Measurements from ENCODE around the gene FOSB. TPM values are rescaled to one million over a fixed set of nuclear protein-coding genes. Genes with fewer than 3 reads are reported as not detected.
A peak's percentile ranks its signal among the peaks of the same experiment; 100 is the strongest.

FOSB gene
- total and polyA plus RNA-seq, 9 of the 15 experiments (the other 6 are each of a cell fraction or from before 2014, with no cell fraction given) = 0.11 to 2.7 (median 0.73) TPM

GRCh38 chr19:45423589-45424190 is 44.1 kb upstream of the FOSB start, which contains the start of gene ERCC1 (continued):
- TF ChIP-seq GABPB1 (CRISPR knock-in tag; IDR thresholded peaks at IDR 0.05) (peak; percentile 95), STAT5A (IDR thresholded peaks at IDR 0.05; ENCODE audit: borderline replicate concordance, low read length) (0 out of 2 replicates have a peak, but pooled peaks have one; percentile 7), ZBTB11 (CRISPR knock-in tag; IDR thresholded peaks at IDR 0.05) (peak in 2 of 3 experiments; percentile 22 to 69; a peak in 2 of 6 replicates), ZBTB5 (IDR thresholded peaks at IDR 0.05) (peak; percentile 83; the same call in 1 of the 2 replicates), SIN3B (IDR thresholded peaks at IDR 0.05; ENCODE audit: low read depth) (peak; percentile 66; the same call in 1 of the 2 replicates), CTBP1 (IDR thresholded peaks at IDR 0.05; ENCODE audit: borderline replicate concordance) (peak; percentile 87), MCM3 (IDR thresholded peaks at IDR 0.05) (no peak), ZZZ3 (IDR thresholded peaks at IDR 0.05) (peak; percentile 94), EP300 (IDR thresholded peaks at IDR 0.05; ENCODE audit: low read length) (peak; percentile 47), TCF7 (IDR thresholded peaks at IDR 0.05; ENCODE audit: borderline replicate concordance) (peak; percentile 43; the same call in 1 of the 2 replicates), HDAC1 (IDR thresholded peaks at IDR 0.05) (peak in 1 of 2 experiments; percentile 91; a peak in 2 of 4 replicates), JUND (IDR thresholded peaks at IDR 0.05; ENCODE audit: borderline replicate concordance, low read depth, low read length) (peak; percentile 15; the same call in 1 of the 2 replicates), JUND (tag; IDR thresholded peaks at IDR 0.05; ENCODE audit: borderline replicate concordance, low read depth, low read length) (no peak; the same call in 2 of the 3 replicates), POLR2B (IDR thresholded peaks at IDR 0.05; ENCODE audit: low read depth, partially characterized antibody) (peak; percentile 76), NFYB (IDR thresholded peaks at IDR 0.05; ENCODE audit: extremely low read depth, insufficient read length) (peak; percentile 51), SAFB (IDR thresholded peaks at IDR 0.05; ENCODE audit: borderline replicate concordance, low read depth, low read length) (peak; percentile 15; the same call in 1 of the 2 replicates), LCOR (CRISPR knock-in tag; IDR thresholded peaks at IDR 0.05) (peak; percentile 85), HMGN3 (IDR thresholded peaks at IDR 0.05; ENCODE audit: borderline replicate concordance, extremely low read depth, insufficient read length, low read depth, low read length) (peak; percentile 95), MAX (CRISPR knock-in tag; IDR thresholded peaks at IDR 0.05) (peak; percentile 86), NCOR1 (IDR thresholded peaks at IDR 0.05) (peak; percentile 12; the same call in 1 of the 2 replicates), POLR2AphosphoS5 (IDR thresholded peaks at IDR 0.05; ENCODE audit: control insufficient read depth, insufficient read depth, low read depth, low read length) (peak; percentile 66), TRIM28 (IDR thresholded peaks at IDR 0.05) (peak; percentile 49; the same call in 1 of the 2 replicates), TFAM (CRISPR knock-in tag; conservative IDR thresholded peaks at IDR 0.05) (no peak), GTF2F1 (IDR thresholded peaks at IDR 0.05; ENCODE audit: low read depth, low read length) (0 out of 2 replicates have a peak, but pooled peaks have one; percentile 17)
